Peyer's patch (tissue), 4 donors: ENCODE data around the gene C9orf72.

Source experiments
- POLR2A ChIP-seq, 2 donors: fragments of 450-650 bp; IDR thresholded peaks; one replicate each; pipeline ENCODE4 v1.5.1; 2017; ENCODE audit warnings: antibody characterized with exemption in 2 of 2, mild to moderate bottlenecking in 2 of 2, moderate library complexity in 2 of 2
- TF ChIP-seq, protein P1 (sequence below), 6 experiments: fragments of 450-650 bp in 4 of 6; fragments of 200-600 bp in 2 of 6; sonication (generic) in 1 of 6; IDR thresholded peaks; one replicate each; pipeline ENCODE4 v1.5.1; 2017 to 2019; ENCODE audit warnings: antibody characterized with exemption in 6 of 6, mild to moderate bottlenecking in 3 of 6, moderate library complexity in 1 of 6

DNA sequence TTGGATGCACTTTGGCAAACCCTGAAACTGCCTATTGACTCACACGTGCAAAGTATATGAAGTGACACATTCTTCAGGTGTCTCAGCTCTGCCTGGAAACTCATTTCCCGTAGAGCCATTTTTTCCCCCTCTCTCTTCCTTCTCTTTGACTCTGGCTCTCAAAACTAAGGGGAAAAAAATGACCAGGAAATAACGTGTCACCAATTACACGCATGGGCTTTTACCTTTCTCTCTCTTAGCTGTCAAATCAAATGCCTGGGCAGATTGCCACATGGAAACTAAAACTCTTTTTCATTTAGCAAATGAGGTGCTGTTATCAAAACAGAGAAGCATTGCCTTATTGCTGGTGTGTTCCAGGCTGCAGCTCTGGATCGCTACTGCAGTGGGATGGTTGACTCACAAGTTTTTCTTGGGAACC is 67.5 kb downstream of the C9orf72 start:
- TF ChIP-seq, protein P1, sequence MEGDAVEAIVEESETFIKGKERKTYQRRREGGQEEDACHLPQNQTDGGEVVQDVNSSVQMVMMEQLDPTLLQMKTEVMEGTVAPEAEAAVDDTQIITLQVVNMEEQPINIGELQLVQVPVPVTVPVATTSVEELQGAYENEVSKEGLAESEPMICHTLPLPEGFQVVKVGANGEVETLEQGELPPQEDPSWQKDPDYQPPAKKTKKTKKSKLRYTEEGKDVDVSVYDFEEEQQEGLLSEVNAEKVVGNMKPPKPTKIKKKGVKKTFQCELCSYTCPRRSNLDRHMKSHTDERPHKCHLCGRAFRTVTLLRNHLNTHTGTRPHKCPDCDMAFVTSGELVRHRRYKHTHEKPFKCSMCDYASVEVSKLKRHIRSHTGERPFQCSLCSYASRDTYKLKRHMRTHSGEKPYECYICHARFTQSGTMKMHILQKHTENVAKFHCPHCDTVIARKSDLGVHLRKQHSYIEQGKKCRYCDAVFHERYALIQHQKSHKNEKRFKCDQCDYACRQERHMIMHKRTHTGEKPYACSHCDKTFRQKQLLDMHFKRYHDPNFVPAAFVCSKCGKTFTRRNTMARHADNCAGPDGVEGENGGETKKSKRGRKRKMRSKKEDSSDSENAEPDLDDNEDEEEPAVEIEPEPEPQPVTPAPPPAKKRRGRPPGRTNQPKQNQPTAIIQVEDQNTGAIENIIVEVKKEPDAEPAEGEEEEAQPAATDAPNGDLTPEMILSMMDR (IDR thresholded peaks at IDR 0.05) = no peak
- no peak for TF ChIP-seq POLR2A (IDR thresholded peaks at IDR 0.05)
